Stimulated activated CD8-positive, alpha-beta memory T cell treated with anti-CD3 and anti-CD28 coated beads, Interleukin-15, amount 100 ng/mL, for 48 hours (primary cell): ENCODE measurements around the gene TPRN.

Source experiments
- DNase-seq, 2 donors: peaks; one replicate each; pipeline ENCODE4 v3.0.0-alpha.2; 2020; ENCODE audit warnings: low read depth in 2 of 2

TPRN gene

DNA sequence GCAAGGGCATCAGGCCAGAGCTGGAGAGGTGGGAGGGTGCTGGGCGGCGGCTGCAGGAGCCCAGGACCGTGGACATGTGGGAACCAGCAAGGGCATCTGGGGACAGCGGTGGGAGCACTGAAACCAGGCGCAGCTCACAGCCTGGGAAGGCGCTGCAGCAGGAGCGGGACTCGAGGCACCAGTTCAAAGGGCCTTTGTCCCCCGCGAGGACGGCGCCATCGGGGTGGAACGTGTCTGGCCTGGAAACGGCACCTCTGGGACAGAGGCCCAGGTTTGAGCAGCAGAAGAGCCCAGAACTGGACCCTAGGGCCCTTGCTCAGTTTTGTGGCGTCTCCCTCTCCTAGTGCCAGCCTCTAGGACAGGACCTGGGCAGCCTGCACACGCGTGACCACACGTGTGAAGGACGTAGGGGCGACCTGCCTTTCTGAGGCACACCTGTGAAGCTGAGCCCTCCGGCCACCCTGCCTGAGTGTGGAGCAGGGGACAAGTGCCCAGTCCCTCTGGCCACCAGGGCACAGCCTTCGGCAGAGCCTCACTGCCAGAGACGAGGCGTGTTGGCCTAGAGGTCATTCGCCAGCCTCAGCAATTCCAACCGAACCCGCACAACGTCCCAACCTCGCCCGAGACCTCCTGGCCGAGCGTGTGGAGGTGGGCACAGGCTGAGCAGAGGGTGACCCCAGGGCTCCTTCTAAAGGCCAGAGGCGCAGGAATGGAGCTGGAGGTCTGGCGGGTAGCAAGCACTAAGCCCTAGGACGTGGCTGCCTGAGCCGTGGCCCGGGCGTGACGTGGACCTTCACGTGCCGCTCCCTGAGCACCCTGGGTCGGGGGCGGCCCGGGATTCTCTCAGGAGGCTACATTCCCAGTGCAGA, 26.5 kb downstream of the TPRN start:
- no peak for DNase-seq

DNA sequence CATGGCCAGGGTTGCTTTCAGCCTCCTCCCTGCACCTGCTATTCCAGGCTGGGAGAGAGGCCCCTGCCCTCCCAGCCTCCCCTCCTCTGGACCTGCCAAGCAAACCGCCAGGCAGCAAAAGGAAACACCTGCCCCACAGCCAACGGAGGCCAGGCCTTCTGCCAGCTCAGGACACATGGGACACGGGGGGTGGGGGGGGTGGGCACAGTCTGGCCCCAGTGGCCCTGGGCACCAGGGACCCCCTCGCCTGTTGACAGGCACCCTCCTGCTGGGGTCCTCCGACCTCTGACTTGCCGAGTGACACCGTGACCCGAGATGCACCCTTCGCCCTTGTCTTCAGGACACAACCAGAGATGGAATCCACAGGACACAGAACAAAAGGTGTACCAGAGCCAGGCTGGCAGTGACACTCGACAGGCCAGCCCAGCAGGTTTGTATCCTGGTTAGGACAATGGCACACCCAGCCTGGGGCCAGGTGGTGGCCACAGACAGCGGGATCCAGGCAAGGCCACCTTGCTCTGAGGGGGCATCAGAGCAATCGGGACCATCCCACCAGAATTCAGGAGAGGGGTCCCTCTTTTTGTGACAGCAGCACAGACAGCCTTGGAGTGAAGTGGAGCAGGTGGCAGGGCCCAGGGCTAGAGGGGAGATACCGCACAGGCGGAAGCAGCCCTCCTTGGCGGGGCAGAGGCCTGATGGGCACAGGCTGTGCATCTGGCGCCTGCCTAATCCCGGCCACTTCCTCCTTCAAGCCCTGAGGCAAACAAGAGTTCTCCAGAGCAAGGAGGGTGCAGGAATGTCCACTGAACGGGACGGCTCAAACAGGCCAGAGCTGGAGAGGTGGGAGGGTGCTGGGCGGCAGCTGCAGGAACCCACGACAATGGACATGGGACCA, 27.4 kb downstream of the TPRN start:
- DNase-seq = no peak

DNA sequence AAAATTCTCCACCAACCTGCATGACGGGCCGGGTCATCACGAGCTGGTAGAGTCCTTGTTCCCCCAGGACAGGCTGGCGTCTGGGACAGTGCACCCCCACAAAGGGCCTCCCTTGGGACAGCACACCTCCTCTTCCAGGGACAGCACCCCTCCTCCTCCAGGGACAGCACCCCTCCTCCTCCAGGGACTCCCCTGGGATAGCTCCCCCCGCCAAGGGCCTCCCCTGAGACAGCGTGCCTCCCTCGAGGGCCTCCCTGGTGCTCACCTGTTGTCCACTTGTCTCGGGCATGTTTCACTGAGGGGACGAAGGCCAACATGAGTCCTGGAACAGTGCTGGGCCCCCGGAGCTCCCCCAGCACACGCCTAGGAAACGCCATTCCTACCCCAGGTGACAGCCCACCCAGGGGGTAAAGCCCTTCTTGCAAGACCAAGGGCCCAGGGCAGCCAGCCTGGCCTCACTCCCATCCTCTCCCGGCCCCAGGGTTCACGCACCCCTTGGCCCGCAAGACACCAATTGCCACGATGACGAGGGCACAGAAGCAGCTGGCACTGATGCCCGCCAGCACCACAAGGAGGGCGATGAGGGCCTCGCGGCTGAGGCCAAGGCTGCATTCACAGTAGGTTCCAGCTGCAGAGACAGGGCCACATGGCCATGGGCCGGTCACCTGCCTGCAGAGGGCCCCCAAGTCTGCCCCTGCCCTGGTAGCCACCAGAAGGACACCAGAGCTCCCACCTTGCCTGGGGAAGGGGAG, 29.2 kb downstream of the TPRN start:
- no peak for DNase-seq

DNA sequence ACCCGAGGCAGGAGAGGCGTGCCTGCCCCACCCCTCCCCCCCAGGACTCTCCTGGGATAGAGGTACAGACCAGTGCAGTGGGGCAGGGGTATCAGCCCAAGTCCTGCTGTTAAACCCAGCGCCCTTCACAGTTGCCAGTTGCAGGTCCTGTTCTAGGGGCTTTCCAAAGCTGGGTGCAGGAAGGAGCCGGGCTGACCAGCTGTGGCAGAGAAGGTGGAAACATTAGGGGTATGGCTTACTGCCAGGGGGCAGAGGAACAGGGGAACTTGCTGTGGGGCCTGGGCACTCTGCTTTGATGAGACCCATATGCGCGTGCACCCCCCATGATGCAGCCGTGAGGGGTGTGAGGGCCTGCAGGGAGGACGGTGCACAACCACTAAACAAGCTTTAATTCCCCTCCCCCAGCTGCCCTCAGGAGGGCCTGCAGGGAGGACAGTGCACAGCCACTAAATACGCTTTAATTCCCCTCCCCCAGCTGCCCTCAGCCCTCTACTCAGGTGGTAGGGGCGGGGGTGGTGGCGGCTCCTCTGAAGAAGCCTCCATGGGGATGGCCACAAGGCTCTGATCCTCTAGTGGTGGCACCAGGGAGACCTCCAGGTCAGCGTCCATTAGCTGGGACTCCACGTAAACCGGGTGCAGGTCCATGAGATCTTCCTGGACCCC, 29.9 kb downstream of the TPRN start:
- no peak for DNase-seq

DNA sequence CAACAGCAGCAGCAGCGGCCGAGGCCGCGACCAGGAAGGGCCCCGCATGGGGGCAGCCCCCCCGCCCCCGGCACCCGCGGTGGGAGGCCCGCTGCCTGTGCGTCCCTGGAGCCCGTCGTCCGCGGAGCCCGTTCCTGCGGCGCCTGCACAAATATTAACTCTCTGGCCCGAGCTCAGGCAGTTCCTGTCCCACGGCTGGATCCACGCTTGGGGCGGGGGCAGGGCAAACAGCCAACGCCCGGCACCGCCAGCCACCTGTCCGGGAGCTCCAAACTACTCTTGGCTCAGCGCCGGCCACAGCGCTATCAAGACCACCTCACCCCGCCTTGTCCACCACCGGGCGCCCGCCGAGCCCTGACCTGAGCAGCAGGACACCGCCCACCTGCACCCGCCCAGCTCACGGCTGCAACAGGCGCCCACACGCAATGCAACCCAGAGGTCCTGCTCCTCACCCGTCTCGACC, 30.6 kb downstream of the TPRN start, which contains the start of gene LRRC26:
TSS of gene LRRC26 (minus strand) at position 156 of the 463 bp plus-strand sequence. CDS start at position 48, 108 bp downstream.
- no peak for DNase-seq

DNA sequence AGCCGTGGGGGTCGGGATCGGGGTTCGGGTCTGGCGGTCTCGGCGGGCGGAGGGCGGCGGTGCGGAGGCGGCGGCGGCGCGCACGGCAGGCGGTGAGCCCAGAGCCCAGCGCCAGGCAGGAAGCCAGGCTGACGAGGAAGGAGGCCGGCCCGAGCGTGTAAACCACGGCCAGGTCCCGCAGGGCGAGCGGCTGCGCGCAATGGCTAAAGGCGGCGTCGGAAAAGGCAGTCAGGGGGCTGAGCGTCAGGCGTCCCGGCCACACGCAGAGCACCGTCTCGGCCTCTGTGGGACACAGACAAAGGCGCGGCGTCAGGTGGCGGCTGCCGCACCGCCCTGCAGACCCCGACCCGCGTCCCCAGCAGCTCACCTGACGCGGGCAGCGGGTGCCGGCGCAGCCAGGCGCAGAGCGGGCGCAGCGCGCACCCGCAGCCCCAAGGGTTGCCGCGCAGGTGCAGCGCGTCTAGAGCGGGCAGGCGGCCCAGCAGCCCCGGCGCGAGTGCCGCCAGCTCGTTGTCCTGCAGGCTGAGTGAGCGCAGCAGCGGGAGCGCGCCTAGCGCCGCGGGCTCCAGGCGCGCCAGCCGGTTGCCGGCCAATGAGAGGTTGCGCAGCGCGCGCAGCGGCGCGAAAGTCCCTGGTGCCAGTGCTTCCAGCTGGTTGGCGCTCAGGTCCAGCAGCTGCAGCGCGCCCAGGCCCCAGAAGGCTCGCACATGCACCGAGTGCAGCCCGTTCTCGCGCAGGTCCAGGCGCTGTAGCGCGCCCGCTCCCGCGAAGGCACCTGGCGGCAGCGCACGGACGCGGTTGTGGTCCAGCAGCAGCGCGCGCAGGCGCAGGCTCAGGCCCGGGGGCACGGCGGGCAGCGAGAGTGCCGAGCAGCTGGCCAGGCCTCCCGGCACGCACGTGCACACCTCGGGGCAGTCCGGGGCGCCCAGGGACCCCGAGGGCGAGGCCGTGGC, 31.4 kb downstream of the TPRN start:
- DNase-seq = no peak

DNA sequence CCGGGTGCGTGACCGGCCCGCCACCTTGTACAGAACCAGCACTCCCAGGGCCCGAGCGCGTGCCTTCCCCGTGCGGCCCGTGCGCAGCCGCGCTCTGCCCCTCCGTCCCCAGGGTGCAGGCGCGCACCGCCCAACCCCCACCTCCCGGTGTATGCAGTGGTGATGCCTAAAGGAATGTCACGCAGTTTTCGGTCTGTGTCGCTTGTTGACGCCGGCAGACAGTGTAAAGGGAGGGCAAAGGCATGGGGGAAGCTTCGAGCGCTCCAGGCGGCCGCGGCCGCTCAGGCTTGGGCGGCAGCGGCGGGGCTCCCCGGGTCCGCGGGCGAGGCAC, 32.0 kb downstream of the TPRN start:
- no peak for DNase-seq

DNA sequence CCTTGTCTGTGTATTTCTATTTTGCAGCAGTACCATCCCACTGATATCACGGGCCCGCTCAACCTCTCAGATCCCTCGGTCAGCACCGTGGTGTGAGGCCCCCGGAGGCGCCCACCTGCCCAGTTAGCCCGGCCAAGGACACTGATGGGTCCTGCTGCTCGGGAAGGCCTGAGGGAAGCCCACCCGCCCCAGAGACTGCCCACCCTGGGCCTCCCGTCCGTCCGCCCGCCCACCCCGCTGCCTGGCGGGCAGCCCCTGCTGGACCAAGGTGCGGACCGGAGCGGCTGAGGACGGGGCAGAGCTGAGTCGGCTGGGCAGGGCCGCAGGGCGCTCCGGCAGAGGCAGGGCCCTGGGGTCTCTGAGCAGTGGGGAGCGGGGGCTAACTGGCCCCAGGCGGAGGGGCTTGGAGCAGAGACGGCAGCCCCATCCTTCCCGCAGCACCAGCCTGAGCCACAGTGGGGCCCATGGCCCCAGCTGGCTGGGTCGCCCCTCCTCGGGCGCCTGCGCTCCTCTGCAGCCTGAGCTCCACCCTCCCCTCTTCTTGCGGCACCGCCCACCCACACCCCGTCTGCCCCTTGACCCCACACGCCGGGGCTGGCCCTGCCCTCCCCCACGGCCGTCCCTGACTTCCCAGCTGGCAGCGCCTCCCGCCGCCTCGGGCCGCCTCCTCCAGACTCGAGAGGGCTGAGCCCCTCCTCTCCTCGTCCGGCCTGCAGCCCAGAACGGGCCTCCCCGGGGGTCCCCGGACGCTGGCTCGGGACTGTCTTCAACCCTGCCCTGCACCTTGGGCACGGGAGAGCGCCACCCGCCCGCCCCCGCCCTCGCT, 32.6 kb downstream of the TPRN start:
- DNase-seq = no peak

DNA sequence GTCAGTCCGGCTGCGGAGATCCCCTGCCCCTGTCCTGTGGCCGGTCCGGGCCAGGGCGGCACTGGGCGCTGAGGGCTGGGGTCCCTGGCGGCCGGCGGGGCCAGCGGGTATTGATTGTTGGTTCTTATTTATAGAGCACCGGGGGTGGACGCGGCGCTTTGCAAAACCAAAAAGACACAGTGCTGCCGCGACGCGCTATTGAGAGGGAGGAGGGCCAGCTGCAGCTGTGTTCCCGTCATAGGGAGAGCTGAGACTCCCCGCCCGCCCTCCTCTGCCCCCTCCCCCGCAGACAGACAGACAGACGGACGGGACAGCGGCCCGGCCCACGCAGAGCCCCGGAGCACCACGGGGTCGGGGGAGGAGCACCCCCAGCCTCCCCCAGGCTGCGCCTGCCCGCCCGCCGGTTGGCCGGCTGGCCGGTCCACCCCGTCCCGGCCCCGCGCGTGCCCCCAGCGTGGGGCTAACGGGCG, 33.2 kb downstream of the TPRN start:
- DNase-seq = no peak

DNA sequence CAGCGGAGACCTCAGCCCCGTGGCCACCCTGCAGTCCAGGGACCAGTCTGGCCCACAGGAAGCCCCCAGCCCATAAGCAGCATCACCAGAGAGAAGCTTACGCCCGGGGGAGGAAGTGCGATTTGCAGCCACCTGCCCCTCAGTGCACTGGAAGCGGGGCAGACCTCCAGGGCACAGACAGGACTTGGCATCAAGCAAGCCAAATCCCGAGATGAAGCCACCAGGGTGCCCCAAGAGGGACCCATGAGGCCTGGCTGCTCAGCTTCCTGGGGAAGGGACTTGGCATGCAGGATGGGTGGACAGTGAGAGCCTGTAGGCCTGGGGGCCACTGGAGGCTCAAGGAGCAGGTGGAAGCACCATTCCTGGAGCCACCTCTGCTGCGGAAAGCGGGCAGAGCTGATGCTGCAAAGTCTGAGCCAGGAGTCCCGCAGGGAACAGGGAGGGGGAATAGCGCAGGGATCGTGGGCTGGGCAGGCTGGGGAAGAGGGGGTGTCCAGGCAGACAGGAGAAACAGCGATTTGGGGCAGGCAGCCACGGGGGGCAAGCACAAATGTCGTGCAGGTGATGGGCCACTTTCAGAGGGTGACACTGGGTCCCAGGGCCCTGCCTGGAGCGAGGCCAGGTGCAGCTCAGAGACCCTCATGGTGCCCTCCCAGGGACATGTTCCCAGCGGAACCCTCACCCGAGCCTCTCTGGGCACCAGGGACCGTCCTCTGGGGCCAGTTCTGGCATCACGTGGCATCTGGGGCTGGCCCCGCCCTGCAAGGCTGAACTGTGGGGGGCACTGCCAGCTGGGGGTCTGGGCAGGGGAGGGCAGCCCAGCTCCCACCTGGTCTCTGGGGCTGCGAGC, 33.9 kb downstream of the TPRN start:
- DNase-seq = no peak

DNA sequence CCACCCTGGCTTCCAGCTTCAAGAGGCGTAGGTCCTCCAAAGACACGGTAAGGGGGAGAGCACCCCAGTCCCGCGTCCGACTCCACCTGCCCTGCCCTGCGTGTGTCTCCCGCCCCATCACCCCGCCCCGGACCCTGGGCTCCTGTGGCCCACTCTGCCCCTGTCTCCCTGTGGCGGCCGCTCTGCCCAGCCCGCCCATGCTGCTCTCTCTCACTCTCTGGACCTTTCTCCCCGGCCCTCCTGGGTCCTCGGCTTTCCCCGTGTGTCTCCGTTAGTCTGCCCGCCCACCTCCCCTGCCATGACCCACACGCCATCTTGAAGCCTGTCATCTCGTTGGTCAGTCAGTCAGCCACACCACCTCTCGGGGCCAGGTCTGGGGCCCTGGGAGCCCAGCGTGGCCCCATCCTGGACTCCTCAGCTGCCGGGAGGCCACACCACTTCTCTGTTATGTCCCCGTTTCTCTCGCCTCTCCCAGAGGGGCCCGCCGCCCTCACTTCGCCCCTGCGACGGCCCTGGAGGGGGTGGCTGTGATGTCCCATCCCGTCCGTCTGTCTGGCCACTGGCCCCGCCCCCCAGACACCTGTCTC, 35.2 kb downstream of the TPRN start:
- no peak for DNase-seq

DNA sequence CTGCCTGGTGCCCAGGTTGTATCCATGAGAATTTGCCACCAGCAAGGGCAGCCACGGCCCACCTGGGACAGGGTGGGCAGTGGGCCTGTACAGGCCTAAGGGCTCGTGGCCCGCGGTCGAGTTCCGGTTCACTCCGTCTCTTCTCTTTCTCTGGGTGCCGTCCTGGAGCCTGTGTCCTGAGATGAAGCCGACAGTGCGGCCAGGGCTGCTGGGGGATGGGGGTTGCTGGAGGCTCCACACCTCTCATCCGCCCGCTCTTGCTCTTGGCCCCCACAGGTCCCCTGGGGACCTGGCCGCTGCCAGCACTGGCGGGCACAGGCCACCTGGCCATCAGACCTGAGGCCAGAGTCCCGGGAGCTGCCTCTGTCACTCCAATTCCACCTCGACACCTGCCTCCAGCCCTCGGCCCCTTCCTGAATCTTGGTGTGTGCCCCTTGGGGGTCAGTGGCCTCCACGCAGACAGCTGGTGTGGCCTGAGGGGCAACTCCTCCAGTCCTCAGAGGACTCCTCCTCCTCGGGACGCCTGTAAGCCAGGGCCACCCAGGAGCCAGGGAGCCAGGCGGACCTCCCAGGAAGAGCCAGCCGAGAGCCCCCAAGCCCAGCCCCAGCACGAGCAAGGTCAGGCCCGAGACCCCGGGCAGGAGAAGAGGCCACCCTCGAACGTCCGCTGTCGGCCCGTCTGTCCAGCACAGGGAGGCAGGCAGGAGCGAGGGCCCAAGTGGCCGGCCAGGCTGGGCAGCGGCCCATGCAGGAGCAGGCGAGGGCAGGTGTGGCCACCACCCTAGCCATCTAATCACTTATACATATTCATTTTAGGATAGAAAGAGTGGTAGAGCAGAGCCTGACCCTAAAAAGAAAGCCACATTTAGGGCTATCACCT, 35.9 kb downstream of the TPRN start:
- no peak for DNase-seq

DNA sequence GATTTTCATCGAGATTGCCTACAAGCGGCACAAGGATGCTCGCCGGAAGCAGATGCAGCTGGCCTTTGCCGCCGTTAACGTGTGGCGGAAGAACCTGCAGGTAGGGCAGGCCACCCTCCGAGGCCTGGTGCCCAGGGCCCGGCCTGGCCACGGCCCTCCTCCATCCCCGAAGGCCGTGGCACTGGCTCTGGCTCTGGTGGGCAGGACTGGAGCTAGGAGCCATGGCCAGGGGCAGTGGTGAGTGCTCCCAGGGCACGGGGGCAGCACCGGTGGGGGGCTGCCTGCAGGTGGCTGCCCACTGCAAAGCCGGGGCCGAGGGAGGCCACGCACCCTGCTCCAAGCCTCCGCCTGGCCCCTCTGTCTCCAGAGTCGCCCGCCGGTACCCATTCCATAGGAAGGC, 36.7 kb downstream of the TPRN start:
- DNase-seq = no peak

DNA sequence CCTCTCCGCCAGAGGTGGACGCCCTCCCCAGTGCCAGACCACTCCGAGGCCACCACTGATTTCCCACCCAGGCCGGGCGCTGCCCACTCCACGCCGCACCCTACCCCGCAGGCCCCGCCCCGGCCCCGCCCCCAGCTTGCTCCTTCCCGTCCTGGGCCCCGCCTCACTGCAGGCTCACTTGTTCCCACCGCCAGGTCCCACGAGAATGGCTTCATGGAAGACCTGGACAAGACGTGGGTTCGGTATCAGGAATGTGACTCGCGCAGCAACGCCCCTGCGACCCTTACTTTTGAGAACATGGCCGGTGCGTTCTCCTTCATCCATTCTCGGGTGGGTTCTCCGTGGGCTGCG, 37.2 kb downstream of the TPRN start:
- DNase-seq = no peak

DNA sequence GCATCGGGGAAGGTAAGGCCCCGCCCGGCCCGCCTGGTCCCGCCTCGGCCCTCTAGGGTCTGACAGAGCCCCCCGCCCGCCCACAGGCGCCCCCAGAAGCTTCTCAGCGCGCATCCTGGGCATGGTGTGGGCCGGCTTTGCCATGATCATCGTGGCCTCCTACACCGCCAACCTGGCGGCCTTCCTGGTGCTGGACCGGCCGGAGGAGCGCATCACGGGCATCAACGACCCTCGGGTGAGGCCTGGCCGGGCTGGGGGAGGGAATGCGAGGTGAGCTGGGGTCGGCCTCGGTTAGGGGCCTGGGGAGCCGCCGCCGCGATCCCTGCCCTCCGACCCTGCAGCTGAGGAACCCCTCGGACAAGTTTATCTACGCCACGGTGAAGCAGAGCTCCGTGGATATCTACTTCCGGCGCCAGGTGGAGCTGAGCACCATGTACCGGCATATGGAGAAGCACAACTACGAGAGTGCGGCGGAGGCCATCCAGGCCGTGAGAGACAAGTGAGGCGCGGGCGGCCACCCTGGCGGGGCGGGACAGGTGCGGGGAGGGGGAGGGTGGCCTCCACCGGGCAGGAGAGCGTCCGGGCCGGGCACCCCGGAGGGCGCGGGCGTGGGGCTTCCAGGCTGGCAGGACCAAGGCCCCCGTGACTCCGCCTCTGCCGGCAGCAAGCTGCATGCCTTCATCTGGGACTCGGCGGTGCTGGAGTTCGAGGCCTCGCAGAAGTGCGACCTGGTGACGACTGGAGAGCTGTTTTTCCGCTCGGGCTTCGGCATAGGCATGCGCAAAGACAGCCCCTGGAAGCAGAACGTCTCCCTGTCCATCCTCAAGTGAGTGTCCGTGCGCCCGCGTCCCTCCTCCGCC, 37.8 kb downstream of the TPRN start:
- no peak for DNase-seq
